Inflammatory macrophage (primary cell): ENCODE measurements around the gene ATE1.

Experiments used
- DNase-seq, 2 donors: peaks; one replicate each; pipeline ENCODE4 v3.0.0-alpha.2; 2020 to 2022

Gene ATE1

DNA sequence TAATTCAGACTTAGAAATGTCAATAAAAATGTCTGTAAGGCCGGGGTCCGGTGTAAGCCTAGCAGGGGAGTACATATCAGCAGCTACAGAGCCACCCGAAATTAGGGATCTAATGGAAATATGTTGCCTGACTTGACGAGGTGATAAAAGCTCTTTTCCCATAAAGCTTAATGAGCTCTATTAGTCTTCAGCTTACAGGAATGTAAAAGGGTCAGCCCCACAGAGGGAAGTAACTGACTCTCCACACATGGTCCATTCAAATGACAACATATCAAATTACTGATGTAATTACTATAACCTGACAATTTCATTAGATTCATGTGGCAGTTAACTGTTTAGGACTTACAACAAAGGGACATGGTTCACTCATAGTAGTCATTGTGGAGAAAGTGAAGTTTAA, 62.3 kb downstream of the ATE1 start:
- DNase-seq: no peak

DNA sequence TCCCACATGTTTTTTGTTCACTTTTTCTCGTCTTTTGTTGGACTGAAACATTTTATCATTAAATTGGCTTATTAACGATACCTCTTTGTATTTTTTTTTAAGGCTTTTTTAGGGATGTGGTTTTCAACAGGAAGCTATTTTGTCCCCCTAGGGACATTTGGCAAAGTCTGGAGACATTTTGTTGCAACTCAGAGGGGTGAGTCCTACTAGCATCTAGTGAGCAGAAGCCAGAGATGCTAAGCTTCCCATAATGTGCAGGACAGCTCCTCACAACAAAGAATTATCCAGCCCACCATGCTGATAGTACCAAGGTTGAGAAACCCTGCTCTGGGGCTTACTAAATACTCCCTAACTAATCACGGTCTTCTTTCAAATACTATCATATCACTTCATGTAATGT, 63.2 kb downstream of the ATE1 start:
- DNase-seq: no peak

DNA sequence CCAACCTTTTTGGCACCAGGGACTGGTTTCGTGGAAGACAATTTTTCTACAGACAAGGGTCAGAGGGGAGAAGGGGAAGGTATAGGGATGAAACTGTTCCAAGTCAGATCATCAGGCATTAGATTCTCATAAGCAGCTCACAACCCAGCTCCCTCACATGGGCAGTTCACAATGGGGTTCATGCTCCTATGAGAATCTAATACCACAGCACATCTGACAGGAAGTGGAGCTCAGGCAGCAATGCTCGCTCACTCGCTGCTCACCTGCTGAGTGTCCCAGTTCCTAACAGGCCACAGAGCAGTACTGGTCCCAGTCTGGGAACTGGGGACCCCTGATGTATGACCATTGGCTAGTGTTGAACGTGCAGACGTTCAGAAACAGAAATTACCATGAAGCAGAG, 63.7 kb downstream of the ATE1 start:
- no peak for DNase-seq

DNA sequence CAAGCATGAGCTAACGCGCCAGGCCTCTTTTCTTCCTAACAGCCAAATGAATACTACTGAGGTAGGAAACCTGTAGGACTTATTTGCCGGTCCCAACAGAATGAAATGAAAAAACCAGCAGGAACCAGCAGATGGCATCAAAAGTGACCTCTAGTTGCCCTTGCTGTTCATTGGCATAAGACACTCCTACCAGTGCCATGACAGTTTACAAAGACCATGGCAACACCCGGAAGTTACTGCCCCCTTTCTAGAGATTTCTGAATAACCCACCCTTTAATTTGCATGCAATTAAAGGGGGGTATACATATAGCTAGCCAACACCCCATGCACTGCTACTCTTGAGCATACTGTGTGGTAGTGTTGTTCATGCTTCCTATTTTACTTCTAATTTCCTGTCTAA, 65.2 kb downstream of the ATE1 start:
- DNase-seq: no peak

DNA sequence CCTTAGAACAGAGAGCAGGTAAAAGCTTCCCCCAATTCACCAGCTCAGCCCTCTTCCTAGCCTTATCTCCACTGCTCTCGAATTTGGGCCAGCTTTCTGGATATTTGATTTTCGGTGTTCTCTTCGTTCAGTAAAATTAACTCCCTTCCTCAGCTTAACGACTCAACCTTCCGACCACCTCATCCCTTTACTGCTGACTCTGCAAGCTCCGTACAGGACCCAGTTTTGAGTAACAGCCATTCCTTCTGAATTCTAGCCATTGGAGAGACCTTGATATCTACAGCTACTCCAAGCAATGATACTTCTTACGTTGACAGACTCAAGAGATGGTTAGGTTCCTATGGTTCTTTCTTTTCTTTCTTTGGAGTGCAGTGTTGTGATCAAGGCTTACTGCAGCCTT, 65.8 kb downstream of the ATE1 start:
- no peak for DNase-seq

DNA sequence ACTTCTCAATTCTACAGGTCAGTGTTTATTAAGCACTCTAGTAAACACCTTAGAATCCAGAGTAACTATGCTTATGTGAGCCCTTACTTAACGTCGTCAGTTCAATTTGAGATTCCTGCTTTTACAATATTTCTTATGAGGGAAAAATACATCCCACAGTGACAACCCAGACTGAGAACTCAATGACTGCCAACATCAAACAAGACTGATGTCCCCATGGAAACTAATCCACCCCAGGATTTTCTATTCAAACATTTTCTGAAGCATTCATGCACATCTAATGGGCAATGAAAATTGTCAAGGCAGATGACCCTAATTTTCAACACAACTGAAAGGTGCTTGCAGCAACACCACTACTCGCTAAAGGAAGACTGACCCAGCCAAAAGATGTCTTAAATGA, 67.0 kb downstream of the ATE1 start:
- DNase-seq: no peak

- no peak for DNase-seq
Measured at GRCh38 chr10:121854809-121855445, 72.9 kb downstream of the ATE1 start.

DNA sequence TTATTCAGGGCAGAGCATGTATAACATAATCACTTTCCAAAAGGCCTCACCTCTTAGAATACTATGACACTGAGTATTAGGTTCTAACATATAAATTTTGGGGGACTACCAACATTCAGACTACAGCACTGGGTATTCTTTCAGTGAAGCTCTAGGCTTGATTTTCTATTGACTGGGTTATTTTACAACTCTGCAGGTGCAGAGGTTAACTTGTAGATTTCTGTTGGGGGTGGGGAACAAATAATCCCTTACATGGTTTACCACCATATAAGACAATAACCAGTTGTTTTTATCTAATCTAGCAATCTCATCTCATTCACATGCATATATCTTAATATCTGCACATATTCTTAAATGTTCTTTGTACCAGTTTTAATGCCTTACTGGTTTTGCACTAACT, 73.9 kb downstream of the ATE1 start:
- DNase-seq: no peak

GRCh38 chr10:121851786-121852185, 76.0 kb downstream of the ATE1 start:
- DNase-seq: no peak

DNA sequence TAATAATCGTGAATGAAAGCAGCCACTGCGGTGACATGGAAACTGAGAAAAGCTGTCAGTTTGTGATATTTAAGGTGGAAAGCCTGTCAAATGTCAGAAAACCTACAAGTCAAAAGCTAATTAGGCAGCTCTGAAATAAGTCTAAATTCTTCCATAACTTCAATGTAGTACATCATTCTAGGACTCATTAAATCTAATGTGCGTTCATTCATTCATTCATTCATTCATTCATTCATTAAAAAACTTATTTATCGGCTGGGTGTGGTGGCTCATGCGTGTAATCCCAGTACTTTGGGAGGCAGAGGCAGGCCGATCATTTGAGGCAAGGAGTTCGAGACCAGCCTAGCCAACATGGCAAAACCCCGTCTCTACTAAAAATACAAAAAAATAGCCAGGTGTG, 79.7 kb downstream of the ATE1 start:
- DNase-seq: no peak

DNA sequence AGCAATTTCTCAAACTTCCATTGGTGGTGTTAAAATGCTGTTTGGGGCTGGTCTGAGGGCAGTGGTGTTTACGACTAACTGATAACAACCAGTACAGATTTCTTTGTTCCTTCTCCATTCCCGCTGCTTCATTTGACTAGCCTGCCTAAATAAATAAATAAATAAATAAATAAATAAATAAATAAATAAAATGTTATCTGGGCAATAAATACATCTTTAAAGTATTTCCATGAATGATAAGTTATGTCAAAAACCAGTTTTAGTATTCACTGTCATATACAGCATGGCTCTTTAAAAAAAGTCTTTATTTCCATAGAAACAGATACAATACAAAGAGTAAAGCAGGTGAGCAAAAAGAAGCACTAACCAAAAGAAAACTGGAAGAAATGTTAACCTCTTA, 81.3 kb downstream of the ATE1 start:
- no peak for DNase-seq

- DNase-seq: no peak
Measured at GRCh38 chr10:121845044-121845784, 82.6 kb downstream of the ATE1 start.

DNA sequence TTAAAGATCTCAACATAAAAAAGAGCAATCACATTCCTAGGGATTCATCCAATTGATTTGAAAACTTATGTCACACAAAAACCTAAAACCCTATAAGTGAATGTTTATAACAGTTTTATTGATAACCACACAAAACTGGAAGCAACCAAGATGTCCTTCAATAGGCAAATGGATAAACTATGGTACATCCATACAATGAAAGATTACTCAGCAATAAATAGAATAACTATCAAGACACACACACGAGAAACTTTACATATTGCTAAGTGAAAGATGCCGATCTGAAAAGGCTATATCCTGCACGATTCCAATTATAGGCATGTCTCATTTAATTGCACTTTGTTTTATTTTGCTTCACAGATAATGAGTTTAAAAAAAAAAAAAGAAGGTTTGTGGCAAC, 83.3 kb downstream of the ATE1 start:
- no peak for DNase-seq

GRCh38 chr10:121843379-121843778, 84.5 kb downstream of the ATE1 start:
- no peak for DNase-seq

- DNase-seq: no peak
Measured at GRCh38 chr10:121841862-121842261, 86.0 kb downstream of the ATE1 start.

GRCh38 chr10:121838931-121839330, 88.9 kb downstream of the ATE1 start:
- DNase-seq: no peak

DNA sequence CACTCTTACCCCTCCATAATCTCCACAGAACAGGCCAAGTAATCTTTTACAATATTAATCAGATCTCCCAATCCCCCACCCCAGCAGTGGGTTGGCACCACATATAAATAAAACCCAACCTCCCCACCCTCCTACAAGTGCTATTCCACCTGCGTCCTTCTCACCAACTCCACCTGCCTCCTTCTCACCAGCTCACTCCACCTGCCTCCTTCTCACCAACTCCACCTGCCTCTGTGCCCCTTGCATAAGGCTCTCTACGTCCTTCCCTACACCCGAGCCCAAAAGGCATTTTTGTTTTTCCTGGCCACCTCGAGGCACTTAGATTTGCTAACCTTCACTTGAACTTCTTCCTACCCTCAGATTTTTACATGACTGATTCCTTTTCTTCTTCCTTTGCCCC, 89.7 kb downstream of the ATE1 start:
- no peak for DNase-seq

- no peak for DNase-seq
Measured at GRCh38 chr10:121836171-121836570, 91.7 kb downstream of the ATE1 start.

GRCh38 chr10:121835376-121835775, 92.5 kb downstream of the ATE1 start:
- no peak for DNase-seq

GRCh38 chr10:121834757-121835156, 93.1 kb downstream of the ATE1 start:
- no peak for DNase-seq

GRCh38 chr10:121833387-121833786, 94.4 kb downstream of the ATE1 start:
- DNase-seq: no peak

GRCh38 chr10:121832647-121833046, 95.2 kb downstream of the ATE1 start:
- DNase-seq: no peak

GRCh38 chr10:121831777-121832176, 96.1 kb downstream of the ATE1 start:
- DNase-seq: no peak

DNA sequence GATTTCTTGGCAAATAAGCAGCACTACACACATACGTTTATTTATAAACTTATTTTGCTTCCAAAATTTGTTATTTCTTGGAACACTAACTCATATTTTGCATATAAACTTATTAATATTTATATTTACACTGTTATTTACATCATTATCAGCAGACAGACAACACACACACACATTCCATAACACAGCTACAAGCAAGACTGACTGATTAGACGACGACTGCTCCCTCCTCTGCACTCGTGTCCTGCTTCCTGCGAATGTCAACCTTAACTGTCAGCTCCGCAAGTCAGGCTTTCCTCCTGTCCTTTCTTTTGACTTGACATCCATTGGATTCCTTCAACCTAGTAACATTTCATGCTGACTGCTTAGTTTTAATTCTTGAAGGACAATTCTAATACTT, 96.6 kb downstream of the ATE1 start:
- no peak for DNase-seq

DNA sequence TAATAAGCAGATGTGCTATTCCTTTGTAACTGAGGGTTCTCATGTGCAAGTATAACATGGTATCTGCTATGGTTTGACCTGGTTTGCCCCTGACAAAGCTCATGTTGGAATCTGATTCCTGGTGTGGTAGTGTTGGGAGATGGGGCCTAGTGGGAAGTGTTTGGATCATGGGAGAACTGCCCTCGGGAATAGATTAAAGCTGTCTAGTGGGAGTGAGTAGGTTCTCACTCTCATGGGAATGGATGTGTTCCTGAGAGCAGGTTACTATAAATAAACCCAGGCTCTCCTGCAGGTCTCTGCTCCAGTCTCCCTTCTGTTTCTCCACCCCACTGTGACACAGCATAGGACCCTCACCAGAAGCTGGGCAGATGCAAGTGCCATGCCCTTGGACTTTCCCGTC, 97.7 kb downstream of the ATE1 start:
- DNase-seq: no peak
